HepG2 (cell line): Measurements from ENCODE around the gene CD300LF. TPM values are rescaled to one million over a fixed set of nuclear protein-coding genes. Genes with fewer than 3 reads are reported as not detected.

Source experiments
- AGO2 ChIP-seq: fragments of 200-400 bp; formaldehyde crosslinking; optimal IDR thresholded peaks from 2 replicates; pipeline ENCODE3; 2017; ENCODE audit warnings: mild to moderate bottlenecking, low read depth, low read length, moderate library complexity
- ARID2 ChIP-seq: sonication (generic); formaldehyde crosslinking; IDR thresholded peaks from 2 replicates; pipeline ENCODE4 v1.8.1; 2022; ENCODE audit warnings: mild to moderate bottlenecking, missing genetic modification reagents, borderline replicate concordance
- CBX2 ChIP-seq, 2 experiments: fragments of 200-600 bp in 1 of 2; sonication (generic); formaldehyde crosslinking in 1 of 2; IDR thresholded peaks; 2 replicates each; pipeline versions ENCODE4 v1.7.0 to v1.8.1; 2018 to 2022; ENCODE audit warnings: low read depth in 2 of 2, low read length in 1 of 2, mild to moderate bottlenecking in 1 of 2, missing genetic modification reagents in 1 of 2
- ESRRA ChIP-seq: sonication (generic); formaldehyde crosslinking; IDR thresholded peaks from 2 replicates; pipeline ENCODE4 v1.5.1; 2020; ENCODE audit warnings: mild to moderate bottlenecking, low read depth, missing genetic modification reagents
- GABPB1 ChIP-seq: IDR thresholded peaks from 2 replicates; pipeline ENCODE4 v1.6.1; 2016; ENCODE audit warnings: mild to moderate bottlenecking, missing genetic modification reagents, moderate library complexity, missing compliant biosample characterization
- RBM22 ChIP-seq: fragments of 200-400 bp; formaldehyde crosslinking; optimal IDR thresholded peaks from 2 replicates; pipeline ENCODE3; 2017; ENCODE audit warnings: mild to moderate bottlenecking, low read length, moderate library complexity
- SAP130 ChIP-seq: IDR thresholded peaks from 2 replicates; pipeline ENCODE4 v1.6.1; 2016; ENCODE audit warnings: low read depth
- ZBTB33 ChIP-seq: sonication (generic); formaldehyde crosslinking; IDR thresholded peaks from 2 replicates; pipeline ENCODE4 v1.4.0; 2020; ENCODE audit warnings: missing genetic modification reagents
- ZNF205 ChIP-seq: IDR thresholded peaks from 2 replicates; pipeline ENCODE4 v1.6.1; 2018; ENCODE audit warnings: missing biosample characterization, missing genetic modification reagents
- ZNF710 ChIP-seq: sonication (generic); formaldehyde crosslinking; IDR thresholded peaks from 2 replicates; pipeline ENCODE4 v1.5.0; 2020; ENCODE audit warnings: mild to moderate bottlenecking, missing genetic modification reagents, borderline replicate concordance
- polyA plus RNA-seq, 8 experiments: library from polyadenylated mRNA; depleted of rRNA in 3 of 8; stranded (reverse) in 7 of 8; unstranded in 1 of 8; fragments of >200 nt; fragmentation: Illumina TruSeq in 4 of 8; extraction: Trizol in 4 of 8; gene quantifications; 2 replicates each; pipeline versions ENCODE4 v1.2.1 to v1.2.3, GENCODE V29; 2011 to 2016; ENCODE audit warnings: low read depth in 4 of 8, missing spikeins in 1 of 8, mixed read lengths in 1 of 8; ENCODE audit not compliant: insufficient read depth in 1 of 8
- total RNA-seq, 5 experiments: library from RNA; depleted of rRNA; stranded (reverse); fragments of >200 nt; fragmentation: Illumina TruSeq; extraction: Trizol; gene quantifications; 2 replicates each; pipeline ENCODE4 v1.2.3, GENCODE V29; 2016; ENCODE audit warnings: low read depth in 1 of 5
- TF ChIP-seq, protein P1 (sequence below): sonication (generic); formaldehyde crosslinking; IDR thresholded peaks from 2 replicates; pipeline ENCODE4 v1.4.0; 2020; ENCODE audit warnings: low read depth, mild to moderate bottlenecking, missing genetic modification reagents
- TF ChIP-seq, protein P2 (sequence below): sonication (generic); formaldehyde crosslinking; conservative IDR thresholded peaks from 2 replicates; pipeline ENCODE4 v1.8.1; 2023; ENCODE audit warnings: missing genetic modification reagents

Gene CD300LF
- total and polyA plus RNA-seq, 2 of the 13 experiments (the other 11 are each of a cell fraction or from before 2014, with no cell fraction given), result not detected

GRCh38 chr17:74761931-74762330 is 49.2 kb upstream of the CD300LF start (continued):
- TF ChIP-seq, protein P1, sequence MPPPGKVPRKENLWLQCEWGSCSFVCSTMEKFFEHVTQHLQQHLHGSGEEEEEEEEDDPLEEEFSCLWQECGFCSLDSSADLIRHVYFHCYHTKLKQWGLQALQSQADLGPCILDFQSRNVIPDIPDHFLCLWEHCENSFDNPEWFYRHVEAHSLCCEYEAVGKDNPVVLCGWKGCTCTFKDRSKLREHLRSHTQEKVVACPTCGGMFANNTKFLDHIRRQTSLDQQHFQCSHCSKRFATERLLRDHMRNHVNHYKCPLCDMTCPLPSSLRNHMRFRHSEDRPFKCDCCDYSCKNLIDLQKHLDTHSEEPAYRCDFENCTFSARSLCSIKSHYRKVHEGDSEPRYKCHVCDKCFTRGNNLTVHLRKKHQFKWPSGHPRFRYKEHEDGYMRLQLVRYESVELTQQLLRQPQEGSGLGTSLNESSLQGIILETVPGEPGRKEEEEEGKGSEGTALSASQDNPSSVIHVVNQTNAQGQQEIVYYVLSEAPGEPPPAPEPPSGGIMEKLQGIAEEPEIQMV (CRISPR knock-in tag), result no peak
- no peak for TF ChIP-seq SAP130 (CRISPR knock-in tag)
- TF ChIP-seq AGO2, result peak; percentile 81
- TF ChIP-seq CBX2 (IDR thresholded peaks at IDR 0.05; ENCODE audit: low read depth, low read length), result no peak
- no peak for TF ChIP-seq CBX2 (CRISPR knock-in tag; IDR thresholded peaks at IDR 0.05; ENCODE audit: low read depth)
- no peak for TF ChIP-seq ESRRA (CRISPR knock-in tag)
- TF ChIP-seq RBM22, result peak; percentile 74
- TF ChIP-seq ZNF710 (CRISPR knock-in tag), result no peak
- no peak for TF ChIP-seq ARID2 (CRISPR knock-in tag)
- TF ChIP-seq ZBTB33 (CRISPR knock-in tag), result no peak
- no peak for TF ChIP-seq GABPB1
- TF ChIP-seq, protein P2, sequence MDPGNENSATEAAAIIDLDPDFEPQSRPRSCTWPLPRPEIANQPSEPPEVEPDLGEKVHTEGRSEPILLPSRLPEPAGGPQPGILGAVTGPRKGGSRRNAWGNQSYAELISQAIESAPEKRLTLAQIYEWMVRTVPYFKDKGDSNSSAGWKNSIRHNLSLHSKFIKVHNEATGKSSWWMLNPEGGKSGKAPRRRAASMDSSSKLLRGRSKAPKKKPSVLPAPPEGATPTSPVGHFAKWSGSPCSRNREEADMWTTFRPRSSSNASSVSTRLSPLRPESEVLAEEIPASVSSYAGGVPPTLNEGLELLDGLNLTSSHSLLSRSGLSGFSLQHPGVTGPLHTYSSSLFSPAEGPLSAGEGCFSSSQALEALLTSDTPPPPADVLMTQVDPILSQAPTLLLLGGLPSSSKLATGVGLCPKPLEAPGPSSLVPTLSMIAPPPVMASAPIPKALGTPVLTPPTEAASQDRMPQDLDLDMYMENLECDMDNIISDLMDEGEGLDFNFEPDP (CRISPR knock-in tag), result no peak
- no peak for TF ChIP-seq ZNF205
